ENCODE measurements around the gene EXOSC6.

GRCh38 chr16:70251629-70252354 is at the start of gene EXOSC6:
- TF ChIP-seq CTCF (IDR thresholded peaks at IDR 0.05; ENCODE audit: insufficient read depth, low read length, poor library complexity, severe bottlenecking) (peak; percentile 84), EZH2phosphoT487 (conservative IDR thresholded peaks at IDR 0.05; ENCODE audit: low read length) (no peak)

Measured in SU-DHL-6 (cell line).